Measurements from ENCODE around the gene SART1.
"Not testable (repeated sequence)": the region's sequence is repeated elsewhere in the genome, so short reads cannot be mapped to it uniquely, and the experiment has no call there.

The SART1 gene

GRCh38 chr11:65934014-65934413 lies 27.5 kb upstream of the SART1 start:
- DNase-seq (ENCODE audit: low read depth in 2 of 2) = no peak

- no peak for DNase-seq (ENCODE audit: low read depth in 2 of 2)
Observed at GRCh38 chr11:65937766-65938165, 23.8 kb upstream of the SART1 start.

GRCh38 chr11:65941720-65942310 lies 19.7 kb upstream of the SART1 start:
- no peak for DNase-seq (ENCODE audit: low read depth in 2 of 2)

- no peak for DNase-seq (ENCODE audit: low read depth in 2 of 2)
Observed at GRCh38 chr11:65942531-65942930, 19.0 kb upstream of the SART1 start.

- DNase-seq (ENCODE audit: low read depth in 2 of 2) = no peak
Observed at GRCh38 chr11:65944191-65944590, 17.3 kb upstream of the SART1 start.

- DNase-seq (ENCODE audit: low read depth in 2 of 2) = no peak
Observed at GRCh38 chr11:65944767-65945166, 16.8 kb upstream of the SART1 start.

GRCh38 chr11:65945430-65945911 lies 16.1 kb upstream of the SART1 start, which contains the start of gene TSGA10IP:
TSGA10IP (plus strand) TSS chr11:65945480; CDS start chr11:65945676, 196 bp downstream.
- DNase-seq (ENCODE audit: low read depth in 2 of 2) = no peak

- DNase-seq (ENCODE audit: low read depth in 2 of 2) = no peak
Observed at GRCh38 chr11:65945941-65946558, 15.5 kb upstream of the SART1 start.

GRCh38 chr11:65946655-65947054 lies 14.9 kb upstream of the SART1 start:
- DNase-seq (ENCODE audit: low read depth in 2 of 2) = no peak

- no peak for DNase-seq (ENCODE audit: low read depth in 2 of 2)
Observed at GRCh38 chr11:65947133-65947532, 14.4 kb upstream of the SART1 start.

- no peak for DNase-seq (ENCODE audit: low read depth in 2 of 2)
Observed at GRCh38 chr11:65947603-65948125, 13.9 kb upstream of the SART1 start.

GRCh38 chr11:65950711-65951110 lies 10.8 kb upstream of the SART1 start:
- not testable (repeated sequence) for DNase-seq (ENCODE audit: low read depth in 2 of 2)

- not testable (repeated sequence) for DNase-seq (ENCODE audit: low read depth in 2 of 2)
Observed at GRCh38 chr11:65951641-65952040, 9.9 kb upstream of the SART1 start.

GRCh38 chr11:65952052-65952521 lies 9.4 kb upstream of the SART1 start:
- no peak for DNase-seq (ENCODE audit: low read depth in 2 of 2)

GRCh38 chr11:65953471-65953870 lies 8.1 kb upstream of the SART1 start:
- no peak for DNase-seq (ENCODE audit: low read depth in 2 of 2)

- no peak for DNase-seq (ENCODE audit: low read depth in 2 of 2)
Observed at GRCh38 chr11:65954771-65955170, 6.8 kb upstream of the SART1 start.

GRCh38 chr11:65958291-65958690 lies 3.2 kb upstream of the SART1 start:
- DNase-seq (ENCODE audit: low read depth in 2 of 2) = no peak

GRCh38 chr11:65958774-65959420 lies 2.6 kb upstream of the SART1 start:
- DNase-seq (ENCODE audit: low read depth in 2 of 2) = no peak

- no peak for DNase-seq (ENCODE audit: low read depth in 2 of 2)
Observed at GRCh38 chr11:65960824-65961266, 689 bp upstream of the SART1 start.

- no peak for DNase-seq (ENCODE audit: low read depth in 2 of 2)
Observed at GRCh38 chr11:65962141-65962564, 619 bp downstream of the SART1 start.

- no peak for DNase-seq (ENCODE audit: low read depth in 2 of 2)
Observed at GRCh38 chr11:65964906-65965305, 3.4 kb downstream of the SART1 start.

GRCh38 chr11:65965986-65966762 lies 4.6 kb downstream of the SART1 start:
- DNase-seq (ENCODE audit: low read depth in 2 of 2) = no peak
